AG10803 (cell line): ENCODE data around the gene EIF3F.

Experiments
- DNase-seq: peaks from one replicate; pipeline ENCODE4 v3.0.0; 2010; ENCODE audit warnings: low read depth
- H3K4me3 ChIP-seq: 2 replicates; pipeline ENCODE4 v1.5.1; 2011; ENCODE audit warnings: mild to moderate bottlenecking, low read length, control low read depth
- CTCF ChIP-seq: conservative IDR thresholded peaks from 2 replicates; pipeline ENCODE4 v1.5.1; 2011; ENCODE audit warnings: mild to moderate bottlenecking, low read length, control low read depth, inconsistent platforms

The EIF3F gene

GRCh38 chr11:8021920-8022319 is 34.8 kb downstream of the EIF3F start:
- DNase-seq, result no peak
- no peak overlapping the region for H3K4me3 ChIP-seq
- TF ChIP-seq CTCF, result no peak

GRCh38 chr11:8022876-8023275 is 35.7 kb downstream of the EIF3F start:
- no peak for TF ChIP-seq CTCF
- peak; percentile 33 for DNase-seq
- H3K4me3 ChIP-seq, result no peak overlapping the region

GRCh38 chr11:8023831-8024555 is 36.9 kb downstream of the EIF3F start:
- TF ChIP-seq CTCF, result no peak
- DNase-seq, result peak; percentile 38
- H3K4me3 ChIP-seq, result no peak overlapping the region

GRCh38 chr11:8025123-8025522 is 38.0 kb downstream of the EIF3F start:
- no peak for TF ChIP-seq CTCF
- no peak for DNase-seq
- H3K4me3 ChIP-seq, result no peak overlapping the region

- DNase-seq, result peak; percentile 80
- TF ChIP-seq CTCF, result no peak
Measured at GRCh38 chr11:8025816-8026215, 38.7 kb downstream of the EIF3F start.

GRCh38 chr11:8026982-8027381 is 39.8 kb downstream of the EIF3F start:
- no peak for DNase-seq
- no peak for TF ChIP-seq CTCF
- H3K4me3 ChIP-seq, result no peak overlapping the region

More at GRCh38 chr11:8025816-8026215, 38.7 kb downstream of the EIF3F start:
- no peak overlapping the region for H3K4me3 ChIP-seq

- no peak overlapping the region for H3K4me3 ChIP-seq
- no peak for DNase-seq
- no peak for TF ChIP-seq CTCF
Measured at GRCh38 chr11:8028766-8029165, 41.6 kb downstream of the EIF3F start.
